HCT116 (cell line): Measurements from ENCODE around the gene ACTR3. TPM values are rescaled to one million over a fixed set of nuclear protein-coding genes. Genes with fewer than 3 reads are reported as not detected.

Experiments
- ATAC-seq: fragments of 200-7000 bp; cut with Tn5 transposase; 2 replicates; pipeline ENCODE4 v1.9.1; 2020; ENCODE audit warnings: mild to moderate bottlenecking, moderate library complexity
- BruUV-seq: library from RNA; stranded (reverse); fragments of 400-500 nt; replicated peaks from 2 replicates; lab custom pipeline; 2021; lab: Mats Ljungman, UMichigan
- CTCF ChIA-PET: fragments of 300-600 bp; sonication (Branson Sonifier 250); formaldehyde crosslinking; loops from one replicate; lab custom pipeline; 2021; ENCODE audit warnings: antibody characterized with exemption; lab: Charles Lee
- POLR2A ChIA-PET: fragments of 300-600, 350-600 bp; sonication (Branson Sonifier 250); formaldehyde crosslinking; loops from one replicate; lab custom pipeline; 2021; ENCODE audit warnings: antibody characterized with exemption; lab: Charles Lee
- RAD21 ChIA-PET, 2 experiments: fragments of 300-600 bp; sonication (Branson Sonifier 250); formaldehyde crosslinking; loops; one replicate each; lab custom pipeline; 2023; ENCODE audit warnings: low total read pairs in 2 of 2; ENCODE audit not compliant: uncharacterized antibody in 2 of 2, unreplicated experiment in 2 of 2, low non-redundant PET in 1 of 2; lab: Charles Lee
- DNase-seq: peaks from one replicate; pipeline ENCODE4 v3.0.0-alpha.2; 2010; ENCODE audit warnings: low read depth, low spot score
- H2AFZ ChIP-seq: fragments of 200-600 bp; shearing (Covaris generic), sonication (generic); 2 replicates; pipeline ENCODE4 v1.6.1; 2017; ENCODE audit warnings: low read depth, mixed run types, mixed read lengths, antibody characterized with exemption, low read length; ENCODE audit not compliant: poor library complexity, severe bottlenecking
- H3K27ac ChIP-seq: 2 replicates; pipeline ENCODE4 v1.5.1; 2012; ENCODE audit warnings: low read depth, low read length
- H3K27me3 ChIP-seq: fragments of 200-600 bp; sonication (generic); 2 replicates; pipeline ENCODE4 v1.6.1; 2016; ENCODE audit warnings: mixed run types, low read length, mixed read lengths; ENCODE audit not compliant: insufficient read depth
- H3K36me3 ChIP-seq, 2 experiments: fragments of 200-500 bp in 1 of 2; fragments of 200-600 bp in 1 of 2; sonication (Bioruptor generic) in 1 of 2; sonication (generic) in 1 of 2; 2 replicates each; pipeline versions ENCODE4 v1.5.1 to v1.6.1; 2014 to 2016; ENCODE audit warnings: low read length in 2 of 2, inconsistent platforms in 1 of 2, mixed read lengths in 1 of 2, mixed run types in 1 of 2; ENCODE audit not compliant: insufficient read depth in 2 of 2, control insufficient read depth in 1 of 2
- H3K4me1 ChIP-seq, 2 experiments: fragments of 200-600 bp in 1 of 2; sonication (generic) in 1 of 2; 2 replicates each; pipeline versions ENCODE4 v1.5.1 to v1.6.1; 2012 to 2017; ENCODE audit warnings: low read length in 2 of 2, inconsistent platforms in 1 of 2, mild to moderate bottlenecking in 1 of 2, mixed read lengths in 1 of 2, mixed run types in 1 of 2, moderate library complexity in 1 of 2; ENCODE audit not compliant: insufficient read depth in 2 of 2, control insufficient read depth in 1 of 2
- H3K4me2 ChIP-seq: fragments of 200-600 bp; sonication (generic); 2 replicates; pipeline ENCODE4 v1.6.1; 2017; ENCODE audit warnings: mixed run types, low read length, mixed read lengths
- H3K4me3 ChIP-seq, 2 experiments: fragments of 200-600 bp in 1 of 2; sonication (generic) in 1 of 2; replicated peaks in 1 of 2; 2 replicates each; pipeline ENCODE4 v1.5.1; 2011 to 2016; ENCODE audit warnings: low read length in 2 of 2, control low read depth in 1 of 2, low read depth in 1 of 2, mild to moderate bottlenecking in 1 of 2, mixed read lengths in 1 of 2, mixed run types in 1 of 2
- H3K79me2 ChIP-seq: fragments of 200-600 bp; sonication (generic); 2 replicates; pipeline ENCODE4 v1.6.1; 2017; ENCODE audit warnings: mild to moderate bottlenecking, mixed run types, low read length, moderate library complexity, mixed read lengths; ENCODE audit not compliant: insufficient read depth
- H3K9ac ChIP-seq: fragments of 200-600 bp; sonication (generic); 2 replicates; pipeline ENCODE4 v1.6.1; 2016; ENCODE audit warnings: low read length, mixed read lengths
- H3K9me2 ChIP-seq: fragments of 200-600 bp; sonication (generic), shearing (Covaris generic); 2 replicates; pipeline ENCODE4 v1.6.1; 2017; ENCODE audit warnings: mixed run types, mild to moderate bottlenecking, moderate library complexity; ENCODE audit not compliant: insufficient read depth
- H3K9me3 ChIP-seq, 2 experiments: fragments of 200-500 bp in 1 of 2; fragments of 200-600 bp in 1 of 2; sonication (Bioruptor generic) in 1 of 2; sonication (generic) in 1 of 2; 2 replicates each; pipeline ENCODE4 v1.6.1; 2014 to 2017; ENCODE audit warnings: low read length in 2 of 2, mixed read lengths in 2 of 2, inconsistent platforms in 1 of 2, low read depth in 1 of 2, mild to moderate bottlenecking in 1 of 2, mixed run types in 1 of 2, moderate library complexity in 1 of 2; ENCODE audit not compliant: control insufficient read depth in 1 of 2, insufficient read depth in 1 of 2
- H4K20me1 ChIP-seq: fragments of 200-600 bp; sonication (generic), shearing (Covaris generic); 2 replicates; pipeline ENCODE4 v1.6.1; 2017; ENCODE audit warnings: mixed run types, mild to moderate bottlenecking, moderate library complexity; ENCODE audit not compliant: insufficient read depth
- ATF3 ChIP-seq: IDR thresholded peaks from 2 replicates; pipeline ENCODE4 v1.6.1; 2012
- CEBPB ChIP-seq: IDR thresholded peaks from 2 replicates; pipeline ENCODE4 v1.6.1; 2012; ENCODE audit warnings: low read depth
- EGR1 ChIP-seq: IDR thresholded peaks from 2 replicates; pipeline ENCODE4 v1.6.1; 2012; ENCODE audit warnings: low read depth
- ELF1 ChIP-seq: IDR thresholded peaks from 2 replicates; pipeline ENCODE4 v1.6.1; 2012; ENCODE audit warnings: low read depth, borderline replicate concordance
- EZH2 ChIP-seq: fragments of 200-600 bp; sonication (generic); IDR thresholded peaks from 2 replicates; pipeline ENCODE4 v1.6.1; 2017; ENCODE audit warnings: antibody characterized with exemption, mixed run types
- JUND ChIP-seq: IDR thresholded peaks from 2 replicates; pipeline ENCODE4 v1.6.1; 2012
- MAX ChIP-seq: IDR thresholded peaks from 2 replicates; pipeline ENCODE4 v1.6.1; 2012
- SIN3A ChIP-seq: IDR thresholded peaks from 2 replicates; pipeline ENCODE4 v1.6.1; 2012; ENCODE audit warnings: low read depth
- SP1 ChIP-seq: IDR thresholded peaks from 2 replicates; pipeline ENCODE4 v1.6.1; 2012; ENCODE audit warnings: low read depth
- SRF ChIP-seq: IDR thresholded peaks from 2 replicates; pipeline ENCODE4 v1.6.1; 2012; ENCODE audit warnings: low read depth
- TCF7L2 ChIP-seq: IDR thresholded peaks from 2 replicates; pipeline ENCODE4 v1.7.0; 2011; ENCODE audit warnings: borderline replicate concordance, inconsistent platforms; ENCODE audit not compliant: insufficient read depth, insufficient read length; ENCODE audit errors: extremely low read depth
- YY1 ChIP-seq: IDR thresholded peaks from 2 replicates; pipeline ENCODE4 v1.6.1; 2011; ENCODE audit warnings: low read length, low read depth, moderate library complexity, mild to moderate bottlenecking; ENCODE audit not compliant: insufficient replicate concordance; ENCODE audit errors: extremely low read depth
- ZBTB33 ChIP-seq: IDR thresholded peaks from 2 replicates; pipeline ENCODE4 v1.6.1; 2011; ENCODE audit warnings: mild to moderate bottlenecking, low read length, moderate library complexity; ENCODE audit not compliant: insufficient replicate concordance; ENCODE audit errors: extremely low read depth
- ZNF274 ChIP-seq: fragments of 200-500 bp; sonication (Bioruptor generic); IDR thresholded peaks from 2 replicates; pipeline ENCODE4 v1.6.1; 2014; ENCODE audit warnings: mild to moderate bottlenecking, low read depth, low read length, inconsistent platforms
- intact Hi-C: fragments of 100-400 bp; cut with micrococcal nuclease; formaldehyde crosslinking; loops from 2 replicates; pipeline ENCODE4 v1.10.0; 2022
- total RNA-seq: library from RNA; stranded (reverse); gene quantifications from one replicate; pipeline ENCODE4 v1.2.1, GENCODE V29; 2021; ENCODE audit not compliant: unreplicated experiment

Gene ACTR3
- total RNA-seq, 1 experiment from 2014 or later: 232 TPM

- TF ChIP-seq ZBTB33: no peak
- no peak for TF ChIP-seq MAX
- no peak for TF ChIP-seq ATF3
- TF ChIP-seq JUND: no peak
- no peak for TF ChIP-seq CEBPB
- TF ChIP-seq EGR1: no peak
- no peak for TF ChIP-seq ELF1
- TF ChIP-seq TCF7L2: no peak
- no peak for TF ChIP-seq YY1
- TF ChIP-seq SRF: no peak
- no peak for TF ChIP-seq ZNF274
Measured at GRCh38 chr2:114001937-114002336, 112.0 kb downstream of the ACTR3 start (continued).

GRCh38 chr2:114005110-114005783 is 115.4 kb downstream of the ACTR3 start:
- no TSS peak for BruUV-seq

More at GRCh38 chr2:114005110-114005783, 115.4 kb downstream of the ACTR3 start:
- DNase-seq (no peak), ATAC-seq (no peak)
- Histone ChIP-seq H3K9ac (no peak overlapping the region), H3K9me2 (no peaks in the 10 kb centered on the region), H3K4me2 (no peak overlapping the region), H3K4me3 (no peak overlapping the region), H3K36me3 (no peaks in the 10 kb centered on the region), H3K9me3 (no peaks in the 10 kb centered on the region), H2AFZ (no peak overlapping the region), H3K4me1 (no peaks in the 10 kb centered on the region), H3K79me2 (no peaks in the 10 kb centered on the region), H3K27me3 (no peaks in the 10 kb centered on the region), H3K27ac (no peak overlapping the region), H4K20me1 (no peaks in the 10 kb centered on the region)
- TF ChIP-seq EGR1 (no peak), CEBPB (no peak), MAX (no peak), ZBTB33 (no peak), SP1 (no peak), YY1 (no peak), SIN3A (no peak), ZNF274 (no peak), EZH2 (no peak)
- ChIA-PET CTCF (no interaction called here), RAD21 (no interaction called here), POLR2A (no interaction called here)
- intact Hi-C loops: no loop called here
